Effector CD8-positive, alpha-beta T cell (primary cell): ENCODE data around the gene TAT.

ENCODE experiments used
- DNase-seq: peaks from one replicate; lab custom pipeline; 2025; lab: John Stamatoyannopoulos, UW

Gene TAT

DNA sequence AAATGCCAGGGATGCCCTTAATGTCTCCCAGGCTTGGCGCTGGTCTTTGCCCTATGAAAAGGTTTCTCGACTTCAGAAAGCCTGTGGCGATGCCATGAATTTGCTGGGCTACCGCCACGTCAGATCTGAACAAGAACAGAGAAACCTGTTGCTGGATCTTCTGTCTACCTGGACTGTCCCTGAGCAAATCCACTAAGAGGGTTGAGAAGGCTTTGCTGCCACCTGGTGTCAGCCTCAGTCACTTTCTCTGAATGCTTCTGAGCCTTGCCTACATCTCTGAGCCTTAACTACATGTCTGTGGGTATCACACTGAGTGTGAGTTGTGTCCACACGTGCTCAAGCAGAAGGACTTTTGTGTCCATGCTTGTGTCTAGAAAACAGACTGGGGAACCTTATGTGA lies 39.2 kb downstream of the TAT start:
- DNase-seq = no peak

DNA sequence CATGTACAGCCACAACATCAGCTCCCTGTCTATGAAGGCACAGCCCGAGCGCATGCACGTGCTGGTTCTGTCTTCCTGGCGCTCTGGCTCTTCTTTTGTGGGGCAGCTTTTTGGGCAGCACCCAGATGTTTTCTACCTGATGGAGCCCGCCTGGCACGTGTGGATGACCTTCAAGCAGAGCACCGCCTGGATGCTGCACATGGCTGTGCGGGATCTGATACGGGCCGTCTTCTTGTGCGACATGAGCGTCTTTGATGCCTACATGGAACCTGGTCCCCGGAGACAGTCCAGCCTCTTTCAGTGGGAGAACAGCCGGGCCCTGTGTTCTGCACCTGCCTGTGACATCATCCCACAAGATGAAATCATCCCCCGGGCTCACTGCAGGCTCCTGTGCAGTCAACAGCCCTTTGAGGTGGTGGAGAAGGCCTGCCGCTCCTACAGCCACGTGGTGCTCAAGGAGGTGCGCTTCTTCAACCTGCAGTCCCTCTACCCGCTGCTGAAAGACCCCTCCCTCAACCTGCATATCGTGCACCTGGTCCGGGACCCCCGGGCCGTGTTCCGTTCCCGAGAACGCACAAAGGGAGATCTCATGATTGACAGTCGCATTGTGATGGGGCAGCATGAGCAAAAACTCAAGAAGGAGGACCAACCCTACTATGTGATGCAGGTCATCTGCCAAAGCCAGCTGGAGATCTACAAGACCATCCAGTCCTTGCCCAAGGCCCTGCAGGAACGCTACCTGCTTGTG lies 40.0 kb downstream of the TAT start:
- no peak for DNase-seq

DNA sequence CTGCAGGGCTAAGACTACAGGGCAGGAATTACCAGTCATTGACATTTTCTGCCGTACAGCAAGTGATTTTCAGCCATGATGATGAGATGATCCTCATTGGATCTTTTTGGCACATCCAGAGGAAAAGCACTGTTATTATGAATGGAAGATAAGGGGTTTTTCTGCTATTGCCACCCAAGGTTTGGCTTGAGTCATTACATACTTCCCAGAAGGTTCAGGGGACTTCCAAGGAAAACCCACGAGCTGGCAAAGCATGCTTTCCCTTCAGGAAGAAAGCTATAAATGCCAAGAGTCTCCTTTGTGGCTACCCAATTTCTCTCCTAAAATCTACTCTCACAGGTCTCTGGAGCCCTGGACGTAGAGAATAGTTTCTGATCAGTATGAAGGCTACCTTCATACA lies 44.5 kb downstream of the TAT start:
- no peak for DNase-seq

DNA sequence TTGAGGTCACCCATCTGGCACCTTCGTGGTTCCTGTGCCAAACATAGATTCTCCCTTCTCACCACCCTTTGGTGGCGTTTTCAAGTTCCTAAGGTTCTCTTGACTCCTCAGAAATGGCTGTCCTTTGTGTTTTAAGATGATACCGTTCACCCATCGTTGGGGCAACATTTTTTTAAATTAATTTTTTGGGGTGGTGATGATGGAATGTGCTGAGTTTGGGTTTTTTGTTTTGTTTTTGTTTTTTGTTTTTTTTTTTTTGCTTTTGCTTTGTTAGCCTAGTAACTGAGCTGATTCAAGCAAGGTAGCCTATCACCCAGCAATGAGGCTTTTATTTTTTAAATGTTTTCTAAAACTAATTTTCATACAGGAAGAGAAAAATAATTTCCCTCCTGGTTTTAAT lies 48.0 kb downstream of the TAT start:
- DNase-seq = no peak

DNA sequence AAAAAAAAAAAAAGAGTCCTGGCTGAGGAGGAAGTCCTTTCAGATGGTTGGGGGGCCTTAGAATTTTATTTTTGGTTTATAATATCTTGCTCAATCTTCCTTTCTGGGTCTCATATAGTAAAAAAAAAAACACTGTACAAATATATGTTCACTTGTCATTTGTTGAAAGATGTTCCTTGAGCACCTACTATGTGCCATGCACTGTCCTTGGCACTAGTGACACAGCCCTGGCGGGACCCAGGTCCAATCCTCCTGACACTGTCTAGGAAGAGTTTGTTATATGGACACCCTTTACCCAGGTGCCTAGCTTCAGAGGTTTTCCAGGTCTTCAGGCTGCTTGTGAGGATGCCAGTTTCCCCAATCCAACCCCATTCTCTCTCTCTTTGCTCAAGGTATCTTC lies 48.6 kb downstream of the TAT start:
- no peak for DNase-seq

DNA sequence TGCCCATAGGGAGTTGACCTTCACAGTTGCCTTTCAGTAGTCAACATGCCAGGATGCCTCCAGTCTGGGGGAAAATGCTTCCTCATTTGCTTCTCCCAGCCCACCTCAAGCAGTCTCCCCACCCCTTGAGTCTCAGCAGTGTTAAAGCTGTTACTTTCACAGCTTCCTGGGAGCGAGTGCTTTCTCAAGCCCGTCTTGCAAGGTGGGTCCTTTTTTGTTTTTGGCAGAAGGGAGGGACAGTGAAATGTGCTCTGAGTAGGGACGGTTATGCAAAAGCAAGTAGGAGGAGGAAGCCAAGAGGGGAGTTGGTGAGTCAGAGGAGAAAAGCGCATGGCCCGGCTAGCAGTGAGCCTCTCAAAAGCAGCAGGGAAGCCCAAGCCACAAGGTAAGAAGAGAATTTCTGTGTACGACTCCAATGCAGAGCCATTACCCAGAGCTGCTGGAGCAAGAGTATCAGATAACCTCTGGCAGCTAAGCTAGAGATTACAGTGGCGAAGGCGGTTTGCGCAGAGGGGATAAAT lies 50.7 kb downstream of the TAT start, which contains the start of gene CHST4:
Gene CHST4, plus strand, starts transcription at position 316 of the 521 bp plus-strand sequence. CDS start 10,252 bp downstream, outside the sequence.
- DNase-seq = no peak

DNA sequence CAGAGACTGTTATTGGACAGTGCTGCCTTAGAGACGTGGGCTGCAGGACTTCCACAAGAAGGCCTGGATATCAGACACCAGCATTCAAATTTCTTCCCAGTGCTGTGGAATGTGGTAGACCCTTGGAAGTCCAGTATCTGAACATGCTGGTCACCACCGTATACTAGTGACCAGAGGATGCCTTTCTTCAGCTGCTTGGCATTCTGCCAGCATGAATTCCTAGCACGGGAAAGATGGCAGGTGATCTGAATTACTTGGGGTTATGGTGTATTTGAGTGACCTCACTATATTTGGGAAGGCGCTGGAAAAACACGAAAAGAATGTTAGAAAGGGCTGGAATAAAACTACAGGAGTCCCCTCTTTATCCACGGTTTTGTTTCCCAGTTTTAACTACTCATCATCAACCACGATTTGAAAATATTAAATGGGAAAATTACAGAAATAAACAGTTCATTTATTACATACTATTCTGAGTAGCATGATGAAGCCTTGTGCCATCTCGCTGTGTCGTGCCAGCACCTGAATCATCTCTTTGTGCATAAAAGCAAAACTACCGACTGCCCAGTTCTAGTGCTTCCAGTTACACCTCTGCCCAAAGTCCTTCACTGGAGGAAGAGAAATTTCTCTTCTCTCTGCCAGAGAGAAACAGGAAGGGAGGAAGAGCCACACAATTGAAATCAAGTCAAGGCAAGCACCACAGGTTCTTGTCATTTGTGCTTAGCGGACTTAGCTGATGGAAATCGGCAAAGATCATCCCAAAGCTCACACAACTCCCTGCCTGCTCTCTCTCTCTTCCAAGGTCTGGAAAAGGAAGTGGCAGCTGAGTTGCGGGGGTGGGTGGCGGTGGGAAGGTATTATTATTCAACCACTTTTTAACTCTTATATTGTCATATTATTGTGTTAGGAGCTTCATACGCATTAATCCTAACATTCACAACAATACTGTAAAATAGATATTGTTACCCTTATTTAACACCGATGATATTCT lies 52.0 kb downstream of the TAT start:
- DNase-seq = no peak

DNA sequence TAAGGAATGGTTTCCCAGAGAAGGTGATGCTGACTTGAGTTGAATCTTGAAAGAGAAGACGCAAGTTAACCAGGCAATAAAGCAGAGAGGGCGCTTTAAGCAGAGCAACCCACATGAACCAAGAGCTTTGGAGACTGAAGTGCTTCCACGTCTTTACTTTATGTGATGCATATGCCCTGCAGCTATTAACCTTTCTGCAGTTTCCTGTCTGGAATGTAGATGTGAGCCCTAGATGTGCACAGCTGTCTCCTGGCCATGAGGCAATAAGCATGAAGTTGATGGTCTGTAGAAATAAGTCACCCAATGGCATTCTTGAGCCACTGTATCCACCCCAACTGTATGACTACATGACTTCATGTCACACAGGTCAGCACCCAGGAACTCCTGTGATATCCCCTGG lies 56.3 kb downstream of the TAT start:
- no peak for DNase-seq
